HG03103 (cell line): ENCODE measurements around the gene TOM1.
A peak's percentile ranks its signal among the peaks of the same experiment; 100 is the strongest.

ENCODE experiments used
- ATAC-seq: cut with Tn5 transposase; IDR thresholded peaks from one replicate; pipeline ENCODE4 v1.9.1; 2021; ENCODE audit warnings: low read depth; ENCODE audit not compliant: unreplicated experiment

Gene TOM1

GRCh38 chr22:35306350-35306967 is 6.8 kb downstream of the TOM1 start:
- no peak for ATAC-seq

GRCh38 chr22:35307372-35307771 is 7.7 kb downstream of the TOM1 start:
- ATAC-seq, result no peak

GRCh38 chr22:35307892-35308291 is 8.2 kb downstream of the TOM1 start:
- no peak for ATAC-seq

- peak; percentile 28 for ATAC-seq
Measured at GRCh38 chr22:35308480-35309021, 8.9 kb downstream of the TOM1 start.

GRCh38 chr22:35310556-35311550 is 11.2 kb downstream of the TOM1 start:
- no peak for ATAC-seq

- ATAC-seq, result no peak
Measured at GRCh38 chr22:35311551-35311999, 11.9 kb downstream of the TOM1 start.

- no peak for ATAC-seq
Measured at GRCh38 chr22:35312198-35313059, 12.7 kb downstream of the TOM1 start.

GRCh38 chr22:35313311-35314121 is 13.8 kb downstream of the TOM1 start:
- no peak for ATAC-seq

GRCh38 chr22:35314161-35314942 is 14.7 kb downstream of the TOM1 start:
- ATAC-seq, result no peak

- ATAC-seq, result no peak
Measured at GRCh38 chr22:35315141-35315854, 15.6 kb downstream of the TOM1 start.

GRCh38 chr22:35315855-35316745 is 16.4 kb downstream of the TOM1 start:
- ATAC-seq, result no peak

GRCh38 chr22:35316751-35317150 is 17.1 kb downstream of the TOM1 start:
- no peak for ATAC-seq

GRCh38 chr22:35317680-35318290 is 18.1 kb downstream of the TOM1 start:
- no peak for ATAC-seq

GRCh38 chr22:35318346-35319215 is 18.9 kb downstream of the TOM1 start:
- ATAC-seq, result no peak

GRCh38 chr22:35319244-35319985 is 19.7 kb downstream of the TOM1 start:
- no peak for ATAC-seq
